AG08396 (cell line): Measurements from ENCODE around the gene SLC6A8.
"Not testable (repeated sequence)": the region's sequence is repeated elsewhere in the genome, so short reads cannot be mapped to it uniquely, and the experiment has no call there.

Experiments
- DNase-seq: peaks from one replicate; pipeline ENCODE4 v3.0.0; 2012; ENCODE audit warnings: low spot score, mixed read lengths

SLC6A8 gene

DNA sequence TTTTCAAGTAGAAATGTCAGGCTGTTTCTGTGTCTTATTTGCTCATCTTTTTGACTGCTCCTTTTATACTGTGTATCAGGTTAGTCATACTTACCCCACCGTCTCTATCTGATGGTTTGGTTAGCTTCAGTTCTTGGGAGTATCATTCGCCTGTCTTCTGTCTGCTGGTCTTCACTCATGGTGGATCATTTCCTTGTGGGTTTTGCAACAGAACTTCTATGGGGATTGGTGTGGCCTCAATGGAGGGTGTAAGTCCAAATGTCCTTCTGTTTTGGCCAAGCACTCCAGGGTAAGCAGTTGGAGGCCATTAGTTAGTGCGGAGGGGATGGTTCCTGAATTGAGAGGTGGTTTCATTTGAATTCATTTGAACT, 44.1 kb downstream of the SLC6A8 start:
- no peak for DNase-seq

DNA sequence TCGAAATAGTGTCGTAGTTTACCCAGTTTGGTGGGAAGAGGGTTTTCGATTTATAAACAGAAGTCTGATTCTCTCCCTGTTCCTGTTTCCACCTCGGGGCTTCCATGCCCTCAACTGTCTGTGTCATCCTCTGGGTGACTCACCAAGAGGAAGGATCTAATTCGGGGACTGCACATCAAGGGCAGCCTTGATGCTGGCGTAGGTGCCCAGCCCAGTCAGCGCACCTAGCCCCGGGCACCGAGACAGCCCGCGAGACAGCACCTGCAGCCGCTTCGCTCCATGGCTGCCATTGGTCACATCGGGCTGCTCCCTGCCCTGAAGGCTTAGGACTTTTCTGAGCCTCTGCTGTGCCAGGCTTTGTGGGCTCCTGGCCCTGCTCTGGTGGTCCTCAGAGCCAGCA, 44.7 kb downstream of the SLC6A8 start:
- no peak for DNase-seq

DNA sequence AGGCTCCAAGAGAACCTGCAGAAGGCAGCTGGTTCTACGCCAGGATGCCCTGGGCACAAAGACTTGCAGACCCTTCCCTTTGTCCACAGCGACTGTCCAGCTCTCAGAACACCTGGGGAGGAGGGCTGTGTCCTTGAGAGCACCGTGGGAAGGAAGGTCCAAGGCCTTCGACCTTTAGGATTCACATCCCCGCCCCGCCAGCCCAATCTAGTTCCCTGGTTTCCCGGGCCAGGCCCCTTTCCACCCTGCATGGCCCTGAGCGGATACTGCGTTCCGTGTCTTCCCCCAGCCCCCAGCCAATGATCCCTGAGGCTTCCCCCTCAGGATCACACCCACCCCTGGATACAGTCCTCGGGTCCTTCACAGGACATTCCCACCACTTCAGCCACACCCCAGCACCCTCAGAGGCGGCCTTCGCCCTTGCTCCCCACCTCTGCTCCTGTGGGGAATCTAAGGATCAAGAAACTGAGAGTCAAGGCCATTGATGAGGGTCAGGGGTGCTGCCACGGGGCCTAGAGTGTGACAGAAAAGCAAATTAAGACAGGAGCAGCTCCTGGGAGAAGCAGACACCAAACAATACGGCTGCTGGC, 46.0 kb downstream of the SLC6A8 start:
- no peak for DNase-seq

DNA sequence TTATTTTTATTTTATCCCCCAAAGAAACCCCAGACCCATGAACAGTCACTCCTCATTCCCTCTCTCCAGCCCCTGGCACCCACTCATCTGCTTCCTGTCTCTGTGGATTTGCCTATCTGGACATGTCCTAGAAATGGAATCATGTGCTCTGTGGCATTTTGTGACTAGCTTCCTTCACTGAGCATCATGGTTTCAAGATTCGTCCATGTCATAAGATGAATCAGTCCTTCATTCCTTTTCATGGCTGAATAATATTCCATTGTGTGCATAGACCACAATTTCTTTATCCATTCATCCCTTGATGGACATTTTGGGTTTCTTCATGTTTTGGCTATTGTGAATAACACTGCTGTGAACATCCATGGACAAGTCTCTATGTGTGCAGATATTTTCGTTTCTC, 47.1 kb downstream of the SLC6A8 start:
- no peak for DNase-seq

DNA sequence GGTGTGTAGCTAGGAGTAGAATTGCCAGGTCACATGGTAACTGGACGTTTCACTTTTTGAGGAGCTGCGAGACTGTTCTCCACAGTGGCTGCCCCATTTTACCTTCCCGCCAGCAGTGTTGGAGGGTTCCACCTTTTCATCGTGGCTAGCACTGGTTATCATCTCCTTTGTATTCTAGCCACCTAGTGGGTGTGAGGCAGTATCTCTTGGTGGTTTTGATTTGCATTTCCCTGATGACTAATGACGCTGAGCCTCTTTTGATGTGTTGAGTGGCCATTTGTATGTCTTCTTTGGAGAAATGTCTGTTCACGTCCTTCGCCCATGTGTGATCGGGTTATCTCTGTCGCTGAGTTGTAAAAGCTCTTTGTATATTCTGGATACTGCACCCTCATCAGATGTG, 47.5 kb downstream of the SLC6A8 start:
- no peak for DNase-seq

DNA sequence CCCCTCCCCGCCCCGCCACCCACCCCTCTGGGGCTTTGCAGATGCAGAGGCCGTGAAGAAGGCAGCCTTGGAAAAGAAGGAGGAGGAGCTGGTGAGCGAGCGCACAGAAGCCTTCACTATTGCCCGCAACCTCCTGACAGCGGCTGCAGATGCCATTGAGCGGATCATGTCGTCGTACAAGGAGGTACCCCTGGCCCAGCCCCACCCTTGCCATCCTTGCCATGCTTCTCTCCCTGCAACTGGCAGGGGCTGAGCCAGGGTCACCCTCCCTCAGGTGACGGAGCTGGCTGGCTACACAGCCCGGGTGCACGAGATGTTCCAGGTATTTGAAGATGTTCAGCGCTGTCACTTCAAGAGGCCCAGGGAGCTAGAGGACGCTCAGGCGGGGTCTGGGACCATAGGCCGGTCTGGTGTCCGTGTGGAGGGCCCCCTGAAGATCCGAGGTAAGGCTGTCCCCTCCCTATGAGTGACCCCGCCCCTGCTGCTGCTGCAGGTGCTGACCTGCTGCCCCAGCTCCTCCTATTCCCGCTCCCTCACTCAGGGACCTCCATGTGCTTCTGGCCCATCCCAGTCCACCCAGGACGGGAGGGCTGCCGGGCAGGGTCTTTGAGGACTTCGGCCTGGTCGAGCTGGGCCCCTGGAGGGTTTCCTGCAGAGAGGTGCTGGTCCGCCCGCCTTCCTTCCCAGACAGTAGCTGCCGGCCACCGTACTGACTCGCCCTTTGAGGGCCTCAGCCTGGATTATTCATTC, 48.5 kb downstream of the SLC6A8 start:
- no peak for DNase-seq

DNA sequence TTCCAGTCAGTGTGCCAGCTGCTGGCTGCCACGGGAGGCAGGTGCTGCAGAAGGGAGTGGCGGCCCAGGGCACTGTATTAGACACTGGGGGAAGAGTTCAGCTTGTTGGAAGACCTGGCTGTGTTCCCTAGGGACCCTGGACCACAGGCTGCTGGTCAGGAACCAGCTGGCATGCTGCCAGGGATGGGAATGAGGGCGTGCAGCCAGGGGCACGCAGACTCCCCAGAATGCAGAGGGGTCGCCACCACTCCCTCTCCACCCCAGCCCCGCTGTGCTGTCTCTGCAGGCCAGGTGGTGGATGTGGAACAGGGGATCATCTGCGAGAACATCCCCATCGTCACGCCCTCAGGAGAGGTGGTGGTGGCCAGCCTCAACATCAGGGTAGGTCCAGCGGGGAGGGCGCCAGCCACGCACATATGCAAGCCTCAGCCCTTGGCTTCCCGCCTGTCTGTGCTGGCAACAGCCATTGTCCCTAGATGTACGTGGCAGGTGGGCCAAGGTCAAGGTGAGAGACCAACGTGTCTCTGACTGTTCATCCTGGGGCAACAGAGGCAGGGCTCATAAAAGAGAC, 49.2 kb downstream of the SLC6A8 start:
- DNase-seq = no peak

DNA sequence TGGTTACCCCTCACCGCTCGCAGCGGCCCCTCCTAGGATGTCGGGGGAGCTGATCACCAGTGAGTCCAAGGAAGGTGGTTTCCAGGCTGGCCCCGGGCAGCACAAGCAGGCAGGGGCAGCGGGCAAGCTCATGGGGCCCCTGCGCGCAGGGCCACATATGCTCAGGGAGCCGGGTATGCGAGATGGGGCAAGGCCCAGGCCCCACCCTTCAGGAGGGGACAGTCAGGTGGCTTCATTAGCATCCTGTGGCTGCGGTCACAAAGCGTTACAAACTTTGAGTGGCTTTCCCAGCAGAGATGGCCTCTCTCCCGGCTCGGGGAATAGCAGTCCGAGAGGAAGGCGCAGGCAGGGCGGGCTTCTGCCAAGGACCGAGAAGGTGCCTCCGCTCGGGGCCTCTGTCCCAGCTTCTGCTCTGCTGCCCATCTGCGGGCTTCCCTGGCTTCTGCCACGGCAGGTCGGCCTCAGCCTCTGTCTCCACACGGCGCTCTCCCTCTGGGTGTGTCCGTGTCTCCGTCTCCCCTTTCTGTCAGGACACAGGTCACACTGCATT, 50.4 kb downstream of the SLC6A8 start:
- DNase-seq = no peak

DNA sequence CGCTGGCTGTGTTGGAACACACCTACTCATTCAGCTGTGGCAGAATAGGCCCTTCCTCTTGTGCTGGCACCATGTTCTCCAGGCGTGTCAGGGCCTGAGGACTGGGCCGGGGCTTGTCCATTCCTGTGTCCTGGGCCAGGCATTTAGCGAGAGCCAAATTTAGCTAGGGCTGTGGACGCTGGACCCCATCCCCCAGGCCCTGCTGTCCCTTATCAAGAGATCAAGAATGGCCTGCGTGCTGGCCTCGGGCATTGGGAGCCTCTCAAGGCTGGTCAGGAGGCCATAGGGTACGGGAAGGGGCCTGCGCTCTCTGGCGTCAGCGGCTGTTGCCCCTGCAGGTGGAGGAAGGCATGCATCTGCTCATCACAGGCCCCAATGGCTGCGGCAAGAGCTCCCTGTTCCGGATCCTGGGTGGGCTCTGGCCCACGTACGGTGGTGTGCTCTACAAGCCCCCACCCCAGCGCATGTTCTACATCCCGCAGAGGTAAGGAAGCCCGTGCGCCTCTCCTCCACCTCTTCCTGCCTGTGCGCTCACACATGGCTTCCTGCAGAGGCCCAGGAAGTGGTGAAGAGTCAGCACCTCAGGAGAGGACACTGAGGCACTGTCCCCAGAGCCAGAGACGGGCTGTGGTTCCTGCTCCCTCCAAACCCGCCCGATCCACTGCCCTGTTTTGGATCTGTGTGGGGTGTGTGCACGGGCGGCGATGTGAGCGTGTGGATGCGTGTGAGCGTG, 52.2 kb downstream of the SLC6A8 start:
- no peak for DNase-seq

DNA sequence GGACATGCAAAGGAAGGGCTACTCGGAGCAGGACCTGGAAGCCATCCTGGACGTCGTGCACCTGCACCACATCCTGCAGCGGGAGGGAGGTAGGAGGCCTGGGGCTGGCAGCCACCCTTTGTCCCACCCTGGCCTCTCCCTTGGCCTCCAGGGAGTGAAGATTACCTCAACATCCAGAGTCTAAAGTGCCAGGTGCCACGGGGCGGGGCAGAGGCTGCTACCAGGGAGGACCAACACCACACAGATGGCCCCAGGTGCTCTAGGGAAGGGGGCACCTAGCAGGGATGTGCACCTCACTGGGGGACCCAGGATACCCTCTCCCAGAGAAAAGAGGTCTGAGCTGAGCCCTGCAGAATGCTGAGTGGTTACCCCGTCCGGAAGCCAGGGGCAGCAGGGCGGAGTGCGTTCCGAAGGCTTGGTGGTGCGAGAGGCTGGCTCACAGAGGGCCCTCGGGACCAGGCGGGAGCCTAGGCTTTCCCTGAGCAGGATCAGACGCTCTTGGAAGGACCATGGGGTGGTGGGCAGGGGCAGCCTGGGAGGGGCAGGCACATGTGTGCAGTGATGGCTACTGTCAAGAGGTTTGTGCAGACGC, 53.0 kb downstream of the SLC6A8 start:
- no peak for DNase-seq

DNA sequence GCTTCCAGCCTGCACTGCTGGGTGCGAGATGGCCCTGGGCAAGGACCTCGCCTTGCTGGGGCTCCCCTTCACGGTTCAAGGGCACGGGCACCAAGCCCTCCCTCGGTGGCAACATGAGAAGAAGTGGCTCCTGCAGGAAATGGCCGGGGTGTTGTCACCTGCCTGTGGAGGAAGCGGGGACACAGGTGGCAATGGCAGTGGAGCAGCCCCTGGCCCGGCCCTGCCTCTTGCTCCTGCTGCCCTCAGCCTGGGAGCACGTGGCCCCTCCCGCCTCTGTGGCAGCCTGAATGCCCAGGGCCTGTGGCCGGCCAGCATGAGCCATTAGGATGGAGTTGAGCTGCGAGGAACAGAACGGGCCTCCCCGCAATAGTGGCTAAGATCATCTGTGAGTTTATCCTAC, 53.7 kb downstream of the SLC6A8 start:
- no peak for DNase-seq

DNA sequence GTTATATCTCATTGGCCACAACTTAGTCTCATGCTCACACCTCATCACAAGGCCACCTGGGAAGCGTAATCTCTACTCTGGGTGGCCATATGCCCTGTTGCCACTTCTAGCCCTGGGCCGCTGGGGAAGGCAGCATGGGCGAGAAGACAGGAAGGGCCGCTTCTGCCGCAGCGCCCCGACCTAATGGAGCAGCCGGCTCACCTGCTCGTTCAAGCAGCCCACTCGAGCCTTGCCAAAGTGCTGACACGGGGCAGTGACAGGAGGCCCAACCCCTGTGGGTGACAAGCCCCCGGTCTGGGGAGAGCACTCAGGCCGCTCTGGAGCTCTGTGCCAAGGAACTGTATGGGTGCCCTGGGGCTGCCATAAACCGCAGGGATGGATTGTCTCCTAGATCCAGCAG, 54.4 kb downstream of the SLC6A8 start:
- not testable (repeated sequence) for DNase-seq

DNA sequence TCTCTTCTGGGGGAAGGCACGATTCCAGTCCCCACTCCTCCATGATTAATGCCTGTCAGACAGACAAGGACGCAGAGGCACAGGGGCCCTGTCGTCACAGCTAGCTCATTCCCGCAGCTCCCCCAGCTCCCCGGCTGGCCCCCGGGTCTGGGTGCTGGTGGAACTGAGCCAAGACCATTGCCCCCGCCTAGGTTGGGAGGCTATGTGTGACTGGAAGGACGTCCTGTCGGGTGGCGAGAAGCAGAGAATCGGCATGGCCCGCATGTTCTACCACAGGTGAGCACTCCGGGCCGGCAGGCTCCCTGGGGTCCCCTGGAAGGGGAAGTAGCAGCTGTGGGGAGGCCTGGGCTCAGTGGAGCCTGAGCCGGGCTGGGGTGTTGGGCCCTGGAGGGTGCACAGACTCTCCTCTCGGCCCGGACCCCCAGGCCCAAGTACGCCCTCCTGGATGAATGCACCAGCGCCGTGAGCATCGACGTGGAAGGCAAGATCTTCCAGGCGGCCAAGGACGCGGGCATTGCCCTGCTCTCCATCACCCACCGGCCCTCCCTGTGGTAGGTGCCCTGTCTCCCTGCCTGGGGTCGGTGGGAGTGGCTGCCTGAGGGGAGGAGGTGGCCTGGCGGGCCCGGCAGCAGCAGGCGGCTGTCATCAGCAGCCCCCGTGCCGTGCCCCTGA, 55.2 kb downstream of the SLC6A8 start:
- not testable (repeated sequence) for DNase-seq

DNA sequence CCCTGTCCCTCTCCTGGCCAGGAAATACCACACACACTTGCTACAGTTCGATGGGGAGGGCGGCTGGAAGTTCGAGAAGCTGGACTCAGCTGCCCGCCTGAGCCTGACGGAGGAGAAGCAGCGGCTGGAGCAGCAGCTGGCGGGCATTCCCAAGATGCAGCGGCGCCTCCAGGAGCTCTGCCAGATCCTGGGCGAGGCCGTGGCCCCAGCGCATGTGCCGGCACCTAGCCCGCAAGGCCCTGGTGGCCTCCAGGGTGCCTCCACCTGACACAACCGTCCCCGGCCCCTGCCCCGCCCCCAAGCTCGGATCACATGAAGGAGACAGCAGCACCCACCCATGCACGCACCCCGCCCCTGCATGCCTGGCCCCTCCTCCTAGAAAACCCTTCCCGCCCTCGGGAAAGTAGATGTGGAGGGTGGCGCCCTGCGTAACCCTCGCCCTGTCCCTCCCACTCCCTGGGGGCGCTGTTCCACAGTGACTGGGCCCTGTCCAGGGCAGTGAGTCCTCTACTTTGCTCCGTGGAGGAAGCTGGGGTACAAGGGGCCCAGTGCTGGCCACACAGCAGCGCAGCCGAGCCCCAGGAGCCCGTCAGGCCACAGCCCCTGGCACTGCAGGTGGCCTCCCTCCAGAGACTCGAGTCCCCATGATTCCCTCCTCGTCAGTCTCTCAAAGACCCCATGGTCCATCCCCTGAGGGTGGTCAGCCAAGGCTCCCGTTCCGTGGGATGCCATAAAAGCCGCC, 55.9 kb downstream of the SLC6A8 start:
- DNase-seq = peak; percentile 23

DNA sequence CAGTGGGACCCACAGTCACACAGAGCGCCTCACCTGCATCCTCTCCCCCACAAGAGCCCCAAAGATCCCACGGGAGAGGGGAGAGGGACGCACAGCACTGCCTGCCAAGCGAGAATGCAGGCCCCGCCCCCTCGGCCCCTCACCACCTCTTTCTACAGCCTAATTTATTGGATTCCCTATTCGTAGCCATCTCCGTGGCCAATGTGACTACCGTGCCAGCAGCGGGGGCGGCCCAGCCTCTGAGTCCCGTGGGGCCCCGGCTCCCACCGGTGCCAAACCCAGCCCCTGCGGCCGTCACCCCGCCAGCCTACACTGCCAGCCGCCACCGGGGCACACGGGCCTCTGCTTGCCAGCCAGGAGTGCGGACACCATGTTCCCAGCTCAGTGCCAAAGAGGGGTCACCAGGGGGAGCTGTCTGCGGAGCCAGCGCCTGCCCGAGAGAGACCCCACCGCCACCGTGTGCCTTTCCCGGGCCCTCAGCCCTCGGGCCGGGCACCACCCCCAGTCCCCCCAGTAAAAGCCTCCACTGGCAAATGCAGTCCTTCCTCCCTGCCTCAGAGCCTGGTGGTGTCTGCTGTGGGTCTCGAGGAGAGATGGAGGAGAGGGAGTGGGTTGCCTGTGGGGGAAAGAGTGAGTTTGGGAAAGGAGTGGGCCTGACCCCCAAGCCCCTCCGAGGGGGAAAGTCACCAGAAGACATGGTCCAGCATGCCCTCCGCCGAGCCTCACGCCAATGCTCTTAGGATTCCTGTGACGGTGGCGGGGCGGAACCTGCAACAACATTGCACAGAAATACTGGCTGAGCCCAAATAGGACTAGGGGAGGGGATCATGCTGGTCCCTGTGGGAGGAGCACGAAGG, 56.7 kb downstream of the SLC6A8 start:
- no peak for DNase-seq

DNA sequence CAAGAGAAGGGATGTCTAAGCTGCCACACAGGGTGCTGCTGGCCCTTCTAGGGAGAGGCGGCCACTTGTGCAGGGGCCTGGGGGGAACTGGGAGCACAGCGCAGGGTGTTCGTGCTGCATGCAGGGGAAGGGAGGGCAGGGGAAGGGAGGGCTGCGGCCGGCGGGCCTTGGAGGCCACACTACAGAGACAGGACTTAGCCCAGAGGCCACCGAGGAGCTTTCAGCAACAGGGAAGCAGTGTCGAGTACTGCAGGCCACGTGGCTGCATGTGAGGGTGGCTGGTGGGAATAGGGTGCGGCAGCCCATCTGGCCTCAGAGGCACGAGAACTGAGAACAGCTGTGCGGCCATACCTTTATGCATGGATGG, 57.3 kb downstream of the SLC6A8 start:
- not testable (repeated sequence) for DNase-seq
